CD1c-positive myeloid dendritic cell (primary cell): ENCODE data around the gene MTERF2.

Source experiments
- DNase-seq: peaks from one replicate; pipeline ENCODE4 v3.0.0-alpha.2; 2016; ENCODE audit errors: extremely low spot score

MTERF2 gene

GRCh38 chr12:106954462-106955376 is 32.2 kb downstream of the MTERF2 start:
- DNase-seq: no peak

- no peak for DNase-seq
These were observed 33.3 kb downstream of the MTERF2 start for GRCh38 chr12:106953352-106954250.

GRCh38 chr12:106950591-106950990 is 36.4 kb downstream of the MTERF2 start:
- DNase-seq: no peak

- DNase-seq: no peak
These were observed 39.5 kb downstream of the MTERF2 start for GRCh38 chr12:106947461-106947860.

- DNase-seq: no peak
These were observed 41.6 kb downstream of the MTERF2 start for GRCh38 chr12:106945261-106945851.

- no peak for DNase-seq
These were observed 44.2 kb downstream of the MTERF2 start for GRCh38 chr12:106942775-106943174.

- no peak for DNase-seq
These were observed 45.3 kb downstream of the MTERF2 start for GRCh38 chr12:106941481-106942156.

- DNase-seq: no peak
These were observed 52.7 kb downstream of the MTERF2 start for GRCh38 chr12:106934277-106934676.
